H9 (cell line): ENCODE data around the gene ACP3. TPM values are rescaled to one million over a fixed set of nuclear protein-coding genes. Genes with fewer than 3 reads are reported as not detected.

Experiments used
- DNase-seq: peaks from one replicate; pipeline ENCODE4 v3.0.0-alpha.2; 2017
- H2AFZ ChIP-seq: one replicate; pipeline ENCODE4 v1.6.1; 2013; ENCODE audit warnings: mild to moderate bottlenecking, low read length, control low read depth, moderate library complexity
- H2AK5ac ChIP-seq: 2 replicates; pipeline ENCODE4 v1.6.1; 2013; ENCODE audit warnings: low read length, control low read depth, mixed read lengths; ENCODE audit not compliant: insufficient read length
- H2BK120ac ChIP-seq: one replicate; pipeline ENCODE4 v1.6.1; 2013; ENCODE audit warnings: low read depth, mild to moderate bottlenecking, low read length, control low read depth, inconsistent platforms; ENCODE audit not compliant: poor library complexity, severe bottlenecking
- H2BK12ac ChIP-seq: 2 replicates; pipeline ENCODE4 v1.6.1; 2013; ENCODE audit warnings: low read length, control low read depth, mixed read lengths, low read depth; ENCODE audit not compliant: insufficient read length
- H2BK15ac ChIP-seq: 2 replicates; pipeline ENCODE4 v1.6.1; 2013; ENCODE audit warnings: low read depth, low read length, control low read depth
- H2BK20ac ChIP-seq: one replicate; pipeline ENCODE4 v1.6.1; 2013; ENCODE audit warnings: low read depth, mild to moderate bottlenecking, low read length, control low read depth, inconsistent platforms; ENCODE audit not compliant: poor library complexity, severe bottlenecking
- H2BK5ac ChIP-seq: 2 replicates; pipeline ENCODE4 v1.6.1; 2013; ENCODE audit warnings: low read length, control low read depth, mixed read lengths; ENCODE audit not compliant: insufficient read length
- H3K14ac ChIP-seq: 2 replicates; pipeline ENCODE4 v1.6.1; 2013; ENCODE audit warnings: low read length, control low read depth; ENCODE audit not compliant: insufficient read depth
- H3K18ac ChIP-seq: 2 replicates; pipeline ENCODE4 v1.6.1; 2013; ENCODE audit warnings: low read depth, mild to moderate bottlenecking, mixed read lengths, low read length, control low read depth; ENCODE audit not compliant: insufficient read length
- H3K23ac ChIP-seq: 2 replicates; pipeline ENCODE4 v1.6.1; 2013; ENCODE audit warnings: low read length, control low read depth, mixed read lengths, low read depth; ENCODE audit not compliant: insufficient read length
- H3K23me2 ChIP-seq: 2 replicates; pipeline ENCODE4 v1.6.1; 2013; ENCODE audit warnings: low read depth, mild to moderate bottlenecking, mixed read lengths, low read length, control low read depth; ENCODE audit not compliant: insufficient read length, poor library complexity, severe bottlenecking
- H3K27ac ChIP-seq: 2 replicates; pipeline ENCODE4 v1.5.1; 2013; ENCODE audit warnings: low read length, control low read depth, mixed read lengths, low read depth; ENCODE audit not compliant: insufficient read length
- H3K27me3 ChIP-seq: 2 replicates; pipeline ENCODE4 v1.6.1; 2013; ENCODE audit warnings: low read length, control low read depth, inconsistent platforms; ENCODE audit not compliant: insufficient read depth
- H3K4ac ChIP-seq: 2 replicates; pipeline ENCODE4 v1.6.1; 2013; ENCODE audit warnings: low read depth, mild to moderate bottlenecking, control low read depth, inconsistent platforms, low read length, moderate library complexity
- H3K4me1 ChIP-seq: 2 replicates; pipeline ENCODE4 v1.6.1; 2013; ENCODE audit warnings: low read length, control low read depth, inconsistent platforms; ENCODE audit not compliant: insufficient read depth
- H3K4me2 ChIP-seq: 2 replicates; pipeline ENCODE4 v1.6.1; 2013; ENCODE audit warnings: low read length, control low read depth, mixed read lengths; ENCODE audit not compliant: insufficient read length, insufficient read depth
- H3K56ac ChIP-seq: 2 replicates; pipeline ENCODE4 v1.6.1; 2013; ENCODE audit warnings: low read depth, mild to moderate bottlenecking, mixed read lengths, low read length, control low read depth; ENCODE audit not compliant: insufficient read length
- H3K79me1 ChIP-seq: 2 replicates; pipeline ENCODE4 v1.6.1; 2013; ENCODE audit warnings: low read depth, mild to moderate bottlenecking, moderate library complexity, low read length, control low read depth, inconsistent platforms; ENCODE audit not compliant: insufficient read depth, poor library complexity, severe bottlenecking
- H3K79me2 ChIP-seq: 2 replicates; pipeline ENCODE4 v1.6.1; 2013; ENCODE audit warnings: low read length, control low read depth, inconsistent platforms; ENCODE audit not compliant: insufficient read depth
- H3K9ac ChIP-seq: 2 replicates; pipeline ENCODE4 v1.6.1; 2013; ENCODE audit warnings: low read length, control low read depth, mixed read lengths; ENCODE audit not compliant: insufficient read length; ENCODE audit errors: extremely low read depth
- H3K9me3 ChIP-seq: one replicate; pipeline ENCODE4 v1.6.1; 2013; ENCODE audit warnings: low read depth, low read length, inconsistent platforms; ENCODE audit not compliant: control insufficient read depth
- H3T11ph ChIP-seq: one replicate; pipeline ENCODE4 v1.6.1; 2013; ENCODE audit warnings: mild to moderate bottlenecking, low read length, control low read depth, inconsistent platforms
- H4K20me1 ChIP-seq: one replicate; pipeline ENCODE4 v1.6.1; 2013; ENCODE audit not compliant: control insufficient read depth, insufficient read length, insufficient read depth
- H4K5ac ChIP-seq: 2 replicates; pipeline ENCODE4 v1.6.1; 2013; ENCODE audit warnings: low read depth, mild to moderate bottlenecking, mixed read lengths, low read length, control low read depth; ENCODE audit not compliant: insufficient read length
- H4K8ac ChIP-seq: replicated peaks from 2 replicates; pipeline ENCODE4 v1.6.1; 2013; ENCODE audit warnings: low read length, control low read depth, mixed read lengths, low read depth; ENCODE audit not compliant: insufficient read length
- H4K91ac ChIP-seq: 2 replicates; pipeline ENCODE4 v1.6.1; 2013; ENCODE audit warnings: low read depth, mild to moderate bottlenecking, moderate library complexity, mixed read lengths, low read length, control low read depth; ENCODE audit not compliant: insufficient read length
- H3K27ac Mint-ChIP-seq, 3 experiments: 2 replicates in 2 of 3; 3 replicates in 1 of 3; pipeline ENCODE4 v1.8.0; 2020 to 2021; ENCODE audit warnings: mixed read lengths in 3 of 3, mild to moderate bottlenecking in 1 of 3, moderate library complexity in 1 of 3
- H3K27me3 Mint-ChIP-seq: 2 replicates; pipeline ENCODE4 v1.8.0; 2021; ENCODE audit warnings: low read depth, mild to moderate bottlenecking, moderate library complexity, mixed read lengths
- H3K36me3 Mint-ChIP-seq, 3 experiments: 2 replicates in 2 of 3; 3 replicates in 1 of 3; pipeline ENCODE4 v1.8.0; 2020 to 2021; ENCODE audit warnings: low read depth in 3 of 3, mixed read lengths in 3 of 3; ENCODE audit not compliant: insufficient read depth in 1 of 3
- H3K4me1 Mint-ChIP-seq, 2 experiments: 2 replicates each; pipeline ENCODE4 v1.8.0; 2020; ENCODE audit warnings: mixed read lengths in 2 of 2
- H3K4me3 Mint-ChIP-seq, 2 experiments: 2 replicates in 1 of 2; 3 replicates in 1 of 2; pipeline ENCODE4 v1.8.0; 2020 to 2021; ENCODE audit warnings: mild to moderate bottlenecking in 2 of 2, mixed read lengths in 2 of 2, moderate library complexity in 1 of 2
- H3K9me3 Mint-ChIP-seq, 2 experiments: 2 replicates in 1 of 2; 3 replicates in 1 of 2; pipeline ENCODE4 v1.8.0; 2020; ENCODE audit warnings: mild to moderate bottlenecking in 2 of 2, mixed read lengths in 2 of 2, moderate library complexity in 1 of 2
- WGBS: extraction: QIAGEN DNeasy Blood & Tissue Kit; methylation state at CpG from one replicate; pipeline ENCODE4 v1.1.7; 2013; ENCODE audit warnings: missing lambda C conversion rate, low lambda C conversion rate, mixed read lengths; ENCODE audit not compliant: insufficient read length; ENCODE audit errors: extremely low coverage; 5-methylcytosine and 5-hydroxymethylcytosine counted together
- total RNA-seq: library from RNA; stranded (reverse); gene quantifications from 2 replicates; pipeline ENCODE4 v1.2.1, GENCODE V29; 2021
- TF ChIP-seq, protein P1 (sequence below): fragments of 200-600 bp; sonication (generic); conservative IDR thresholded peaks from 3 replicates; pipeline ENCODE4 v1.8.0; 2021; ENCODE audit warnings: antibody characterized with exemption, mild to moderate bottlenecking

ACP3 gene
- total RNA-seq, 1 experiment from 2014 or later: 0.17 TPM

DNA sequence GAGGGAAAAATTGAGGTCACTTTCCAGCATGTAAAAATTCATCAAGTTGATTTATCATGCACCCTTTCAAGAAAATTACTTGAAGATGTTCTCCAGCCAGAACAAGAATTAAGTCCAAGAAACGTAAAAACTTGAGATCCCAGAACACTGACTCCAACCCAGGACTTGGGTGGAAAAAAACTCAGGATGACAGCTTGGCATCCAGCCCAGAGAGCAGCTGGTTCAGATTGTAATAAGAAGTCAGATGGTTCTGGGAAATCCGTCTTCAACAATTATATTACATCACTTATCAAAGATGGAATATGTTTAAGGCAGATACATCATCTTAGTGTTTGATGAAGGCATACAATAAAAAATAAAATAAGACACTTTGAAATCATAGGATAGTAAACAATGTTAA lies 77.1 kb downstream of the ACP3 start:
- H3K79me2 ChIP-seq: no peaks in the 10 kb centered on the region
- Mint-ChIP-seq H3K27me3 (no peaks in the 10 kb centered on the region), H3K36me3 (peaks cover 0 to 10% (median 8%) of the 10 kb centered on the region in 3 experiments; a peak in 6 of 7 replicates), H3K4me3 (no peak overlapping the region), H3K9me3 (peaks cover 0 to 4% of the 10 kb centered on the region in 2 experiments; a peak in 2 of 5 replicates), H3K27ac (no peak overlapping the region; a peak in 1 of 7 replicates), H3K4me1 (peaks cover 8 to 12% of the 10 kb centered on the region in 2 experiments)
- no peaks in the 10 kb centered on the region for H3K27me3 ChIP-seq
- whole genome bisulfite sequencing: no CpG with 5 or more reads among the region's 2 CpGs
- H3K4me2 ChIP-seq: no peak overlapping the region
- H3K56ac ChIP-seq: no peak overlapping the region
- H3T11ph ChIP-seq: no peak overlapping the region
- no peak overlapping the region for H3K14ac ChIP-seq
- H2BK5ac ChIP-seq: no peak overlapping the region
- no peak overlapping the region for H2BK15ac ChIP-seq
- H2BK12ac ChIP-seq: no peak overlapping the region
- no peak overlapping the region for H3K18ac ChIP-seq
- no peak overlapping the region for H3K9ac ChIP-seq
- H4K8ac ChIP-seq: no peak overlapping the region
- H3K27ac ChIP-seq: no peak overlapping the region
- H3K9me3 ChIP-seq: no peaks in the 10 kb centered on the region
- no peak overlapping the region for H3K4ac ChIP-seq
- no peak overlapping the region for H2BK20ac ChIP-seq
- no peak overlapping the region for H4K5ac ChIP-seq
- no peak for DNase-seq
- H2AFZ ChIP-seq: no peak overlapping the region
- TF ChIP-seq, protein P1, sequence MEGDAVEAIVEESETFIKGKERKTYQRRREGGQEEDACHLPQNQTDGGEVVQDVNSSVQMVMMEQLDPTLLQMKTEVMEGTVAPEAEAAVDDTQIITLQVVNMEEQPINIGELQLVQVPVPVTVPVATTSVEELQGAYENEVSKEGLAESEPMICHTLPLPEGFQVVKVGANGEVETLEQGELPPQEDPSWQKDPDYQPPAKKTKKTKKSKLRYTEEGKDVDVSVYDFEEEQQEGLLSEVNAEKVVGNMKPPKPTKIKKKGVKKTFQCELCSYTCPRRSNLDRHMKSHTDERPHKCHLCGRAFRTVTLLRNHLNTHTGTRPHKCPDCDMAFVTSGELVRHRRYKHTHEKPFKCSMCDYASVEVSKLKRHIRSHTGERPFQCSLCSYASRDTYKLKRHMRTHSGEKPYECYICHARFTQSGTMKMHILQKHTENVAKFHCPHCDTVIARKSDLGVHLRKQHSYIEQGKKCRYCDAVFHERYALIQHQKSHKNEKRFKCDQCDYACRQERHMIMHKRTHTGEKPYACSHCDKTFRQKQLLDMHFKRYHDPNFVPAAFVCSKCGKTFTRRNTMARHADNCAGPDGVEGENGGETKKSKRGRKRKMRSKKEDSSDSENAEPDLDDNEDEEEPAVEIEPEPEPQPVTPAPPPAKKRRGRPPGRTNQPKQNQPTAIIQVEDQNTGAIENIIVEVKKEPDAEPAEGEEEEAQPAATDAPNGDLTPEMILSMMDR: no peak
- no peaks in the 10 kb centered on the region for H3K79me1 ChIP-seq
- H3K4me1 ChIP-seq: no peaks in the 10 kb centered on the region; the same call in 1 of the 2 replicates
- no peak overlapping the region for H2AK5ac ChIP-seq
- no peak overlapping the region for H4K91ac ChIP-seq
- no peak overlapping the region for H2BK120ac ChIP-seq
- no peak overlapping the region for H3K23ac ChIP-seq
- no peaks in the 10 kb centered on the region for H4K20me1 ChIP-seq
- no peaks in the 10 kb centered on the region for H3K23me2 ChIP-seq
